SK-N-MC (cell line): ENCODE data around the gene ODF4.
"Not testable (repeated sequence)": the region's sequence is repeated elsewhere in the genome, so short reads cannot be mapped to it uniquely, and the experiment has no call there.

Source experiments
- DNase-seq: peaks from one replicate; pipeline ENCODE4 v3.0.0-alpha.2; 2011; ENCODE audit warnings: low read depth, low spot score
- H3K27ac ChIP-seq: fragments of 200-600 bp; sonication (generic); 2 replicates; pipeline ENCODE4 v1.5.1; 2016; ENCODE audit warnings: mixed run types
- H3K36me3 ChIP-seq: fragments of 200-600 bp; sonication (generic); 2 replicates; pipeline ENCODE4 v1.6.1; 2017; ENCODE audit warnings: antibody characterized with exemption, low read length, mixed read lengths; ENCODE audit not compliant: insufficient read depth
- H3K4me3 ChIP-seq: fragments of 200-600 bp; sonication (generic); 2 replicates; pipeline ENCODE4 v1.5.1; 2016
- H3K9ac ChIP-seq: fragments of 200-600 bp; sonication (generic); 2 replicates; pipeline ENCODE4 v1.8.0; 2017; ENCODE audit warnings: mixed run types, mixed read lengths; ENCODE audit not compliant: insufficient read length
- H3K9me3 ChIP-seq: fragments of 200-600 bp; sonication (generic); 2 replicates; pipeline ENCODE4 v1.6.1; 2017; ENCODE audit warnings: low read depth, mild to moderate bottlenecking, antibody characterized with exemption, low read length, moderate library complexity, mixed read lengths
- EZH2 ChIP-seq: fragments of 200-600 bp; sonication (generic); IDR thresholded peaks from one replicate; pipeline ENCODE4 v1.6.1; 2017; ENCODE audit warnings: antibody characterized with exemption
- FOXP2 ChIP-seq: optimal IDR thresholded peaks from 2 replicates; pipeline ENCODE3; 2011; ENCODE audit warnings: mild to moderate bottlenecking, moderate library complexity; ENCODE audit not compliant: insufficient read depth; ENCODE audit errors: extremely low read length, control extremely low read depth
- POLR2AphosphoS5 ChIP-seq: IDR thresholded peaks from 2 replicates; pipeline ENCODE4 v1.6.1; 2012; ENCODE audit warnings: mild to moderate bottlenecking, low read depth, low read length, borderline replicate concordance

Gene ODF4

GRCh38 chr17:8337802-8338752 is 1.6 kb upstream of the ODF4 start:
- Histone ChIP-seq H3K9me3 (no peaks in the 10 kb centered on the region), H3K9ac (no peak overlapping the region), H3K27ac (no peak overlapping the region), H3K4me3 (no peak overlapping the region), H3K36me3 (no peaks in the 10 kb centered on the region)
- no peak for DNase-seq
- no peak for TF ChIP-seq POLR2AphosphoS5
- no peak for TF ChIP-seq FOXP2
- TF ChIP-seq EZH2 = no peak

GRCh38 chr17:8338753-8339140 is 893 bp upstream of the ODF4 start:
- TF ChIP-seq EZH2 (no peak), FOXP2 (no peak), POLR2AphosphoS5 (no peak)

GRCh38 chr17:8341456-8341855 is 1.8 kb downstream of the ODF4 start:
- Histone ChIP-seq H3K36me3 (no peaks in the 10 kb centered on the region), H3K9me3 (no peaks in the 10 kb centered on the region), H3K9ac (no peak overlapping the region), H3K4me3 (no peak overlapping the region), H3K27ac (no peak overlapping the region)
- no peak for DNase-seq
- no peak for TF ChIP-seq FOXP2
- TF ChIP-seq EZH2 = no peak

More at GRCh38 chr17:8338753-8339140, 893 bp upstream of the ODF4 start:
- Histone ChIP-seq H3K9me3 (no peaks in the 10 kb centered on the region), H3K9ac (no peak overlapping the region), H3K36me3 (no peaks in the 10 kb centered on the region), H3K4me3 (no peak overlapping the region), H3K27ac (no peak overlapping the region)
- DNase-seq = no peak

- no peaks in the 10 kb centered on the region for H3K9me3 ChIP-seq
- TF ChIP-seq FOXP2 = no peak
- TF ChIP-seq POLR2AphosphoS5 = no peak
- no peak for TF ChIP-seq EZH2
- no peak overlapping the region for H3K9ac ChIP-seq
- no peak overlapping the region for H3K4me3 ChIP-seq
- no peak overlapping the region for H3K27ac ChIP-seq
- H3K36me3 ChIP-seq = no peaks in the 10 kb centered on the region
- DNase-seq = no peak
Measured at GRCh38 chr17:8345052-8345690, 5.5 kb downstream of the ODF4 start.

- no peaks in the 10 kb centered on the region for H3K9me3 ChIP-seq
- no peak overlapping the region for H3K9ac ChIP-seq
- DNase-seq = no peak
- no peaks in the 10 kb centered on the region for H3K36me3 ChIP-seq
- H3K27ac ChIP-seq = no peak overlapping the region
- H3K4me3 ChIP-seq = no peak overlapping the region
- TF ChIP-seq FOXP2 (no peak), EZH2 (no peak), POLR2AphosphoS5 (no peak)
Measured at GRCh38 chr17:8345951-8346665, 6.5 kb downstream of the ODF4 start.

- not testable (repeated sequence) for H3K27ac ChIP-seq, DNase-seq, H3K36me3 ChIP-seq, H3K9me3 ChIP-seq, H3K4me3 ChIP-seq, H3K9ac ChIP-seq
Measured at GRCh38 chr17:8347001-8347400, 7.4 kb downstream of the ODF4 start.

GRCh38 chr17:8350339-8350738 is 10.7 kb downstream of the ODF4 start:
- DNase-seq = no peak
- Histone ChIP-seq H3K9ac (no peak overlapping the region), H3K9me3 (no peaks in the 10 kb centered on the region), H3K27ac (no peak overlapping the region), H3K4me3 (no peak overlapping the region), H3K36me3 (no peaks in the 10 kb centered on the region)
- TF ChIP-seq FOXP2 = no peak
- TF ChIP-seq EZH2 = no peak
- no peak for TF ChIP-seq POLR2AphosphoS5

GRCh38 chr17:8353736-8354135 is 14.1 kb downstream of the ODF4 start:
- H3K9me3 ChIP-seq = no peaks in the 10 kb centered on the region
- H3K9ac ChIP-seq = peak overlapping the region; percentile 26
- H3K36me3 ChIP-seq = no peaks in the 10 kb centered on the region
- no peak for TF ChIP-seq EZH2
- TF ChIP-seq POLR2AphosphoS5 = no peak
- TF ChIP-seq FOXP2 = no peak
- no peak overlapping the region for H3K4me3 ChIP-seq
- no peak for DNase-seq
- no peak overlapping the region for H3K27ac ChIP-seq

GRCh38 chr17:8354236-8354635 is 14.6 kb downstream of the ODF4 start:
- TF ChIP-seq POLR2AphosphoS5 = no peak
- TF ChIP-seq FOXP2 = no peak
- no peak for TF ChIP-seq EZH2
- Histone ChIP-seq H3K4me3 (no peak overlapping the region), H3K36me3 (no peaks in the 10 kb centered on the region), H3K9me3 (no peaks in the 10 kb centered on the region), H3K27ac (no peak overlapping the region), H3K9ac (peak overlapping the region; percentile 26)
- no peak for DNase-seq
